OCI-LY3 (cell line): Measurements from ENCODE around the gene ZNF511.
"Not testable (repeated sequence)": the region's sequence is repeated elsewhere in the genome, so short reads cannot be mapped to it uniquely, and the experiment has no call there.

Experiments
- H2AFZ ChIP-seq: fragments of 200-600, 300-600 bp; shearing (Covaris generic); 2 replicates; pipeline ENCODE4 v1.6.0; 2014; ENCODE audit warnings: antibody characterized with exemption, low read depth, low read length
- H3K27ac ChIP-seq: fragments of 200-600, 300-600 bp; sonication (generic); 2 replicates; pipeline ENCODE4 v1.5.1; 2014; ENCODE audit warnings: mild to moderate bottlenecking, low read length, moderate library complexity, mixed read lengths
- H3K27me3 ChIP-seq: fragments of 200-600, 300-600 bp; sonication (generic); 2 replicates; pipeline ENCODE4 v1.6.1; 2014; ENCODE audit warnings: low read depth, low read length, mixed read lengths
- H3K36me3 ChIP-seq: fragments of 200-600, 300-600 bp; sonication (generic); replicated peaks from 2 replicates; pipeline ENCODE3; 2014; ENCODE audit warnings: low read depth, low read length, mixed read lengths
- H3K4me1 ChIP-seq: fragments of 300-600, 200-600 bp; sonication (generic); 2 replicates; pipeline ENCODE4 v1.6.1; 2014; ENCODE audit warnings: low read length, mixed read lengths
- H3K4me2 ChIP-seq: fragments of 200-600, 300-600 bp; sonication (generic); 2 replicates; pipeline ENCODE4 v1.6.1; 2014; ENCODE audit warnings: low read length, mixed read lengths
- H3K4me3 ChIP-seq: fragments of 300-600, 200-600 bp; sonication (generic); 2 replicates; pipeline ENCODE4 v1.5.1; 2014; ENCODE audit warnings: antibody characterized with exemption, mild to moderate bottlenecking, low read length, moderate library complexity
- H3K79me2 ChIP-seq: fragments of 300-600, 200-600 bp; shearing (Covaris generic); 2 replicates; pipeline ENCODE4 v1.6.1; 2014; ENCODE audit warnings: mild to moderate bottlenecking, low read length, mixed read lengths
- H3K9ac ChIP-seq: fragments of 300-600, 200-600 bp; shearing (Covaris generic); 2 replicates; pipeline ENCODE4 v1.6.0; 2014; ENCODE audit warnings: mild to moderate bottlenecking, low read length, moderate library complexity
- H3K9me3 ChIP-seq: fragments of 200-600, 300-600 bp; shearing (Covaris generic); 2 replicates; pipeline ENCODE4 v1.6.1; 2014; ENCODE audit warnings: low read length, mixed read lengths; ENCODE audit not compliant: insufficient read depth
- H4K20me1 ChIP-seq: fragments of 200-600, 300-600 bp; sonication (generic); 2 replicates; pipeline ENCODE4 v1.6.1; 2016; ENCODE audit warnings: low read length, mixed read lengths; ENCODE audit not compliant: insufficient read depth
- CTCF ChIP-seq: fragments of 200-600, 300-600 bp; sonication (generic); IDR thresholded peaks from 2 replicates; pipeline ENCODE4 v1.5.1; 2014; ENCODE audit warnings: antibody characterized with exemption, low read length, low read depth
- EZH2phosphoT487 ChIP-seq: fragments of 200-600 bp; shearing (Covaris generic); IDR thresholded peaks from 2 replicates; pipeline ENCODE4 v1.6.1; 2018; ENCODE audit warnings: antibody characterized with exemption, mixed run types, low read depth

Gene ZNF511

GRCh38 chr10:133316266-133316665, 7.6 kb downstream of the ZNF511 start:
- H3K27me3 ChIP-seq, result no peaks in the 10 kb centered on the region
- H3K9me3 ChIP-seq, result no peaks in the 10 kb centered on the region
- no peak overlapping the region for H3K4me2 ChIP-seq
- no peaks in the 10 kb centered on the region for H4K20me1 ChIP-seq
- H2AFZ ChIP-seq, result no peak overlapping the region
- H3K4me3 ChIP-seq, result no peak overlapping the region
- H3K27ac ChIP-seq, result no peak overlapping the region
- no peaks in the 10 kb centered on the region for H3K79me2 ChIP-seq
- no peaks in the 10 kb centered on the region for H3K4me1 ChIP-seq
- H3K36me3 ChIP-seq, result no peaks in the 10 kb centered on the region
- no peak overlapping the region for H3K9ac ChIP-seq
- TF ChIP-seq EZH2phosphoT487 (no peak), CTCF (no peak)

- H4K20me1 ChIP-seq, result no peaks in the 10 kb centered on the region
- no peak overlapping the region for H3K4me2 ChIP-seq
- H3K9me3 ChIP-seq, result no peaks in the 10 kb centered on the region
- no peak overlapping the region for H3K9ac ChIP-seq
- H3K27me3 ChIP-seq, result no peaks in the 10 kb centered on the region
- TF ChIP-seq CTCF, result no peak
- no peak for TF ChIP-seq EZH2phosphoT487
- no peak overlapping the region for H3K4me3 ChIP-seq
- H3K79me2 ChIP-seq, result no peaks in the 10 kb centered on the region
- no peak overlapping the region for H3K27ac ChIP-seq
- no peaks in the 10 kb centered on the region for H3K4me1 ChIP-seq
- no peaks in the 10 kb centered on the region for H3K36me3 ChIP-seq
- no peak overlapping the region for H2AFZ ChIP-seq
Observed at GRCh38 chr10:133316732-133317131, 8.0 kb downstream of the ZNF511 start.

- peak overlapping the region; percentile 83; the same call in 1 of the 2 replicates for H2AFZ ChIP-seq
- H3K9me3 ChIP-seq, result no peaks in the 10 kb centered on the region
- H3K27me3 ChIP-seq, result no peaks in the 10 kb centered on the region
- H3K79me2 ChIP-seq, result no peaks in the 10 kb centered on the region
- H3K4me1 ChIP-seq, result no peaks in the 10 kb centered on the region
- H3K36me3 ChIP-seq, result no peaks in the 10 kb centered on the region
- H4K20me1 ChIP-seq, result no peaks in the 10 kb centered on the region
- peak overlapping the region; percentile 76 for H3K4me3 ChIP-seq
- H3K9ac ChIP-seq, result 0 out of 2 replicates have a peak overlapping the region, but pooled peaks have one; percentile 27
- H3K4me2 ChIP-seq, result peak overlapping the region; percentile 72
- no peak overlapping the region for H3K27ac ChIP-seq
- peak; percentile 51 for TF ChIP-seq CTCF
- TF ChIP-seq EZH2phosphoT487, result no peak
Observed at GRCh38 chr10:133318494-133319127, 9.9 kb downstream of the ZNF511 start.

GRCh38 chr10:133320852-133321422, 12.2 kb downstream of the ZNF511 start:
- H4K20me1 ChIP-seq, H2AFZ ChIP-seq, H3K4me2 ChIP-seq, H3K27me3 ChIP-seq, H3K4me1 ChIP-seq, H3K9me3 ChIP-seq, H3K36me3 ChIP-seq, H3K4me3 ChIP-seq, H3K9ac ChIP-seq, H3K79me2 ChIP-seq, H3K27ac ChIP-seq: not testable (repeated sequence)

- not testable (repeated sequence) for H2AFZ ChIP-seq, H3K27me3 ChIP-seq, H3K79me2 ChIP-seq, H3K9me3 ChIP-seq, H3K4me3 ChIP-seq, H4K20me1 ChIP-seq, H3K27ac ChIP-seq, H3K4me2 ChIP-seq, H3K36me3 ChIP-seq, H3K4me1 ChIP-seq, H3K9ac ChIP-seq
Observed at GRCh38 chr10:133322064-133322709, 13.5 kb downstream of the ZNF511 start.
